LNCaP clone FGC (cell line): ENCODE results near the gene SEPSECS.

ENCODE experiments used
- DNase-seq: peaks from one replicate; pipeline ENCODE4 v3.0.0-alpha.2; 2011; ENCODE audit warnings: low read depth
- H3K4me3 ChIP-seq: 2 replicates; pipeline ENCODE4 v1.5.1; 2011; ENCODE audit warnings: mild to moderate bottlenecking, low read depth, low read length, control low read depth
- CTCF ChIP-seq: IDR thresholded peaks from 2 replicates; pipeline ENCODE4 v1.5.1; 2012; ENCODE audit warnings: mild to moderate bottlenecking; ENCODE audit not compliant: control insufficient read depth, insufficient read depth; ENCODE audit errors: extremely low read depth

SEPSECS gene

GRCh38 chr4:25107827-25108516 lies 52.3 kb downstream of the SEPSECS start:
- no peak overlapping the region for H3K4me3 ChIP-seq
- DNase-seq: peak; percentile 14
- no peak for TF ChIP-seq CTCF

- DNase-seq: no peak
- no peak overlapping the region for H3K4me3 ChIP-seq
- no peak for TF ChIP-seq CTCF
Measured at GRCh38 chr4:25106363-25107151, 53.7 kb downstream of the SEPSECS start.

- no peak overlapping the region for H3K4me3 ChIP-seq
- DNase-seq: no peak
- TF ChIP-seq CTCF: no peak
Measured at GRCh38 chr4:25104591-25104990, 55.7 kb downstream of the SEPSECS start.

GRCh38 chr4:25103418-25103817 lies 56.8 kb downstream of the SEPSECS start:
- no peak for TF ChIP-seq CTCF
- no peak for DNase-seq
- no peak overlapping the region for H3K4me3 ChIP-seq

- no peak for TF ChIP-seq CTCF
- DNase-seq: no peak
- no peak overlapping the region for H3K4me3 ChIP-seq
Measured at GRCh38 chr4:25101836-25102235, 58.4 kb downstream of the SEPSECS start.

- TF ChIP-seq CTCF: no peak
- no peak for DNase-seq
- no peak overlapping the region for H3K4me3 ChIP-seq
Measured at GRCh38 chr4:25100710-25101109, 59.5 kb downstream of the SEPSECS start.

GRCh38 chr4:25100021-25100555 lies 60.2 kb downstream of the SEPSECS start:
- TF ChIP-seq CTCF: no peak
- H3K4me3 ChIP-seq: no peak overlapping the region
- DNase-seq: no peak
